ENCODE measurements around the gene LMBR1L. TPM values are rescaled to one million over a fixed set of nuclear protein-coding genes. Genes with fewer than 3 reads are reported as not detected.

The LMBR1L gene
- total and polyA plus RNA-seq, 2 of the 8 experiments (the other 6 are each of a cell fraction or from before 2014, with no cell fraction given): 36.6 to 49.6 TPM

- Histone ChIP-seq H2BK120ac (replicated peaks; ENCODE audit: low read depth, low read length) (no peak overlapping the region), H3K27me3 (replicated peaks in 1 of 4; ENCODE audit: control insufficient read depth in 3 of 4, extremely low read depth in 1 of 4, insufficient read depth in 3 of 4, low read length in 3 of 4) (no peaks in the 10 kb centered on the region), H3K9me3 (ENCODE audit: insufficient read depth in 2 of 2, low read depth in 1 of 2, low read length in 1 of 2) (no peaks in the 10 kb centered on the region), H3K4me3 (ENCODE audit: extremely low read depth in 1 of 4, insufficient read depth in 2 of 4, low read depth in 3 of 4, low read length in 4 of 4) (no peak overlapping the region), H3K18ac (ENCODE audit: extremely low read depth, low read length) (no peak overlapping the region), H3K27ac (ENCODE audit: low read depth, low read length) (no peak overlapping the region), H4K8ac (ENCODE audit: extremely low read depth, insufficient read depth, low read length) (no peak overlapping the region; the same call in 1 of the 2 replicates), H2BK5ac (ENCODE audit: low read depth, low read length) (no peak overlapping the region), H3K36me3 (ENCODE audit: control insufficient read depth in 2 of 4, insufficient read depth in 4 of 4, low read length in 3 of 4) (peaks cover 53 to 91% (median 84%) of the 10 kb centered on the region in 4 experiments), H2BK12ac (ENCODE audit: low read depth, low read length) (no peak overlapping the region), H3K79me2 (ENCODE audit: control insufficient read depth in 1 of 2, insufficient read depth in 2 of 2, low read length in 2 of 2) (peaks cover 11 to 23% of the 10 kb centered on the region in 2 experiments), H4K91ac (replicated peaks; ENCODE audit: insufficient read length, low read length) (no peak overlapping the region), H3K4ac (replicated peaks; ENCODE audit: insufficient read length, low read depth, low read length) (no peak overlapping the region), H3K23ac (ENCODE audit: insufficient read length) (no peak overlapping the region), H3K14ac (ENCODE audit: insufficient read length) (no peak overlapping the region), H3K4me2 (ENCODE audit: insufficient read depth in 1 of 2, low read depth in 2 of 2, low read length in 2 of 2) (no peak overlapping the region), H3K56ac (replicated peaks; ENCODE audit: insufficient read length, low read depth, low read length) (no peak overlapping the region), H4K20me1 (replicated peaks in 1 of 2; ENCODE audit: control insufficient read depth in 1 of 2, insufficient read depth in 2 of 2, low read length in 2 of 2) (peaks cover 25 to 57% of the 10 kb centered on the region in 2 experiments), H3K79me1 (ENCODE audit: low read depth, low read length) (peaks cover 15% of the 10 kb centered on the region), H3K9ac (replicated peaks in 1 of 4; ENCODE audit: extremely low read depth in 1 of 4, low read depth in 3 of 4, low read length in 3 of 4) (no peak overlapping the region), H2AFZ (ENCODE audit: low read length) (no peak overlapping the region), H4K5ac (ENCODE audit: insufficient read length, low read depth, low read length) (no peak overlapping the region), H3K4me1 (replicated peaks in 1 of 4; ENCODE audit: control insufficient read depth in 3 of 4, insufficient read depth in 4 of 4, low read length in 3 of 4) (peaks cover 0 to 3% (median 0%) of the 10 kb centered on the region in 4 experiments; a peak in 2 of 7 replicates), H2BK15ac (ENCODE audit: low read length) (no peak overlapping the region), H3K23me2 (ENCODE audit: low read depth, low read length) (no peaks in the 10 kb centered on the region), H2BK20ac (ENCODE audit: low read length) (no peak overlapping the region), H2AK5ac (ENCODE audit: low read depth, low read length) (no peak overlapping the region)
- FAIRE-seq (no peak), DNase-seq (ENCODE audit: low read depth in 1 of 2, low spot score in 2 of 2) (no peak)
- ChIA-PET CTCF (ENCODE audit: partially characterized antibody) (interaction anchor here (3.1 to 9.1 kb wide), 2 partner anchors 16 to 37 kb away, joined by 13 to 126 read pairs; no protein-coding TSS in a partner anchor), POLR2A (ENCODE audit: partially characterized antibody) (interaction anchor here (0.6 to 21.2 kb wide), 3 partner anchors 21 to 223 kb away, joined by 3 to 339 read pairs (median 4); no protein-coding TSS in a partner anchor)
- no peak for TF ChIP-seq SUZ12 (IDR thresholded peaks at IDR 0.05; ENCODE audit: low read length)
- no peak for TF ChIP-seq FOSL1 (IDR thresholded peaks at IDR 0.05; ENCODE audit: insufficient read depth, low read depth, low read length)
- TF ChIP-seq ATF2 (IDR thresholded peaks at IDR 0.05; ENCODE audit: low read length): no peak
- no peak for TF ChIP-seq HDAC2 (IDR thresholded peaks at IDR 0.05; ENCODE audit: borderline replicate concordance in 1 of 2, low read depth in 2 of 2, low read length in 2 of 2)
- TF ChIP-seq ASH2L (IDR thresholded peaks at IDR 0.05; ENCODE audit: low read length): no peak
- TF ChIP-seq ZNF274 (IDR thresholded peaks at IDR 0.05; ENCODE audit: borderline replicate concordance, extremely low read depth, low read length): no peak
- no peak for TF ChIP-seq BACH1 (IDR thresholded peaks at IDR 0.05; ENCODE audit: low read length)
- 93% methylated on average over 13 of the region's 13 CpGs; no CpG with 5 or more reads in 1 of the 2 experiments for WGBS, 2 experiments (ENCODE audit: extremely low coverage in 1 of 2, insufficient coverage in 1 of 2, insufficient read length in 1 of 2, insufficient replicate concordance in 2 of 2, low coverage in 1 of 2, low lambda C conversion rate in 2 of 2, missing lambda C conversion rate in 1 of 2)
Measured at GRCh38 chr12:49050507-49051372, 59.9 kb downstream of the LMBR1L start.

Data from H1 (cell line).